ENCODE measurements around the gene PXK.
"Not testable (repeated sequence)": the region's sequence is repeated elsewhere in the genome, so short reads cannot be mapped to it uniquely, and the experiment has no call there.

DNA sequence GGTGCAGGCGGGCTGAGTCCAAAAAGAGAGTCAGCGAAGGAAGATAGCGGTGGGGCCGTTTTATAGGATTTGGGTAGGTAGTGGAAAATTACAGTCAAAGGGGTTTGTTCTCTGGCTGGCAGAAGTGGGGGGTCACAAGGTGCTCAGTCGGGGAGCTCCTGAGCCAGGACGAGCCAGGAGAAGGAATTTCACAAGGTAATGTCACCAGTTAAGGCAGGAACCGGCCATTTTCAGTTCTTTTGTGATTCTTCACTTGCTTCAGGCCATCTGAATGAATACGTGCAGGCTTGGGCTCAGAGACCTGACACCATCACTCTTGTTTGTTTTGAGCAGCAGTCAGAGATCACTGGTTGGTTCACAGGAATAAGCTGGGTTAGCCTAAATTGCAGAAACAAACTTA, 104.6 kb downstream of the PXK start:
- TF ChIP-seq EZH2 (IDR thresholded peaks at IDR 0.05), result not testable (repeated sequence)
- TF ChIP-seq, protein P1, sequence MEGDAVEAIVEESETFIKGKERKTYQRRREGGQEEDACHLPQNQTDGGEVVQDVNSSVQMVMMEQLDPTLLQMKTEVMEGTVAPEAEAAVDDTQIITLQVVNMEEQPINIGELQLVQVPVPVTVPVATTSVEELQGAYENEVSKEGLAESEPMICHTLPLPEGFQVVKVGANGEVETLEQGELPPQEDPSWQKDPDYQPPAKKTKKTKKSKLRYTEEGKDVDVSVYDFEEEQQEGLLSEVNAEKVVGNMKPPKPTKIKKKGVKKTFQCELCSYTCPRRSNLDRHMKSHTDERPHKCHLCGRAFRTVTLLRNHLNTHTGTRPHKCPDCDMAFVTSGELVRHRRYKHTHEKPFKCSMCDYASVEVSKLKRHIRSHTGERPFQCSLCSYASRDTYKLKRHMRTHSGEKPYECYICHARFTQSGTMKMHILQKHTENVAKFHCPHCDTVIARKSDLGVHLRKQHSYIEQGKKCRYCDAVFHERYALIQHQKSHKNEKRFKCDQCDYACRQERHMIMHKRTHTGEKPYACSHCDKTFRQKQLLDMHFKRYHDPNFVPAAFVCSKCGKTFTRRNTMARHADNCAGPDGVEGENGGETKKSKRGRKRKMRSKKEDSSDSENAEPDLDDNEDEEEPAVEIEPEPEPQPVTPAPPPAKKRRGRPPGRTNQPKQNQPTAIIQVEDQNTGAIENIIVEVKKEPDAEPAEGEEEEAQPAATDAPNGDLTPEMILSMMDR (IDR thresholded peaks at IDR 0.05), result not testable (repeated sequence)
